ENCODE data around the gene TUSC2. TPM values are rescaled to one million over a fixed set of nuclear protein-coding genes. Genes with fewer than 3 reads are reported as not detected.
"Not testable (repeated sequence)": the region's sequence is repeated elsewhere in the genome, so short reads cannot be mapped to it uniquely, and the experiment has no call there.

TUSC2 gene
- total and polyA plus RNA-seq, 9 donors: 12.8 to 19.2 (median 17.0) TPM

- H3K9me3 ChIP-seq (replicated peaks; ENCODE audit: control insufficient read depth, low read depth, low read length): no peaks in the 10 kb centered on the region
- DNase-seq: peak; percentile 2
- H3K27ac ChIP-seq (ENCODE audit: low read length): no peak overlapping the region
- H3K4me1 ChIP-seq (ENCODE audit: control insufficient read depth, insufficient read depth, low read length): peaks cover 8% of the 10 kb centered on the region
- peaks cover 41% of the 10 kb centered on the region for H3K36me3 ChIP-seq (ENCODE audit: control insufficient read depth, insufficient read depth, low read length)
- H3K27me3 ChIP-seq (ENCODE audit: control insufficient read depth, insufficient read depth, low read length): no peaks in the 10 kb centered on the region
- 100% methylated on average over 1 of the region's 1 CpG for WGBS (ENCODE audit: insufficient coverage)
- no peak overlapping the region for H3K4me3 ChIP-seq (ENCODE audit: low read length)
Observed at GRCh38 chr3:50287262-50287661, 40.8 kb downstream of the TUSC2 start.

GRCh38 chr3:50286322-50287227 is 41.4 kb downstream of the TUSC2 start:
- WGBS (ENCODE audit: insufficient coverage): 89% methylated on average over 22 of the region's 28 CpGs

GRCh38 chr3:50284121-50284520 is 43.9 kb downstream of the TUSC2 start:
- H3K27me3 ChIP-seq (ENCODE audit: control insufficient read depth, insufficient read depth, low read length); DNase-seq; H3K4me1 ChIP-seq (ENCODE audit: control insufficient read depth, insufficient read depth, low read length); H3K9me3 ChIP-seq (replicated peaks; ENCODE audit: control insufficient read depth, low read depth, low read length); H3K27ac ChIP-seq (ENCODE audit: low read length); H3K4me3 ChIP-seq (ENCODE audit: low read length): not testable (repeated sequence)
- H3K36me3 ChIP-seq (ENCODE audit: control insufficient read depth, insufficient read depth, low read length): peaks cover 26% of the 10 kb centered on the region
- WGBS (ENCODE audit: insufficient coverage): 100% methylated on average over 1 of the region's 6 CpGs

More at GRCh38 chr3:50286322-50287227, 41.4 kb downstream of the TUSC2 start:
- Histone ChIP-seq H3K4me1 (ENCODE audit: control insufficient read depth, insufficient read depth, low read length) (peaks cover 6% of the 10 kb centered on the region), H3K9me3 (replicated peaks; ENCODE audit: control insufficient read depth, low read depth, low read length) (no peaks in the 10 kb centered on the region), H3K27me3 (ENCODE audit: control insufficient read depth, insufficient read depth, low read length) (no peaks in the 10 kb centered on the region), H3K27ac (ENCODE audit: low read length) (no peak overlapping the region), H3K36me3 (ENCODE audit: control insufficient read depth, insufficient read depth, low read length) (peaks cover 41% of the 10 kb centered on the region), H3K4me3 (ENCODE audit: low read length) (no peak overlapping the region)
- DNase-seq: peak; percentile 4

GRCh38 chr3:50279255-50280016 is 48.6 kb downstream of the TUSC2 start:
- 90% methylated on average over 2 of the region's 8 CpGs for WGBS (ENCODE audit: insufficient coverage)
- Histone ChIP-seq H3K4me3 (ENCODE audit: low read length) (peak overlapping the region; percentile 7), H3K9me3 (replicated peaks; ENCODE audit: control insufficient read depth, low read depth, low read length) (no peaks in the 10 kb centered on the region), H3K27ac (ENCODE audit: low read length) (peak overlapping the region; percentile 90), H3K4me1 (ENCODE audit: control insufficient read depth, insufficient read depth, low read length) (peaks cover 15% of the 10 kb centered on the region), H3K27me3 (ENCODE audit: control insufficient read depth, insufficient read depth, low read length) (peaks cover 27% of the 10 kb centered on the region), H3K36me3 (ENCODE audit: control insufficient read depth, insufficient read depth, low read length) (peaks cover 17% of the 10 kb centered on the region)
- no peak for DNase-seq

GRCh38 chr3:50278880-50279224 is 49.2 kb downstream of the TUSC2 start, which contains the start of gene LSMEM2:
Gene LSMEM2 (plus strand): TSS chr3:50279087. CDS start chr3:50279114, 27 bp downstream.
- Histone ChIP-seq H3K27ac (ENCODE audit: low read length) (peak within 1 kb of the TSS; percentile 90), H3K36me3 (ENCODE audit: control insufficient read depth, insufficient read depth, low read length) (peaks cover 19% of the 10 kb centered on the region), H3K9me3 (replicated peaks; ENCODE audit: control insufficient read depth, low read depth, low read length) (no peaks in the 10 kb centered on the region), H3K27me3 (ENCODE audit: control insufficient read depth, insufficient read depth, low read length) (peaks cover 33% of the 10 kb centered on the region), H3K4me1 (ENCODE audit: control insufficient read depth, insufficient read depth, low read length) (peaks cover 15% of the 10 kb centered on the region), H3K4me3 (ENCODE audit: low read length) (peak within 1 kb of the TSS; percentile 7)
- 38% methylated on average over 1 of the region's 2 CpGs for WGBS (ENCODE audit: insufficient coverage)
- peak; percentile 66 for DNase-seq

- DNase-seq: no peak
- H3K27me3 ChIP-seq (ENCODE audit: control insufficient read depth, insufficient read depth, low read length): peaks cover 39% of the 10 kb centered on the region
- peak overlapping the region; percentile 90 for H3K27ac ChIP-seq (ENCODE audit: low read length)
- no peaks in the 10 kb centered on the region for H3K9me3 ChIP-seq (replicated peaks; ENCODE audit: control insufficient read depth, low read depth, low read length)
- 60% methylated on average over 1 of the region's 4 CpGs for WGBS (ENCODE audit: insufficient coverage)
- H3K4me3 ChIP-seq (ENCODE audit: low read length): no peak overlapping the region
- peaks cover 21% of the 10 kb centered on the region for H3K36me3 ChIP-seq (ENCODE audit: control insufficient read depth, insufficient read depth, low read length)
- peaks cover 19% of the 10 kb centered on the region for H3K4me1 ChIP-seq (ENCODE audit: control insufficient read depth, insufficient read depth, low read length)
Observed at GRCh38 chr3:50278123-50278879, 49.7 kb downstream of the TUSC2 start.

- Histone ChIP-seq H3K27me3 (ENCODE audit: control insufficient read depth, insufficient read depth, low read length) (peaks cover 43% of the 10 kb centered on the region), H3K27ac (ENCODE audit: low read length) (no peak overlapping the region), H3K36me3 (ENCODE audit: control insufficient read depth, insufficient read depth, low read length) (peaks cover 24% of the 10 kb centered on the region), H3K4me1 (ENCODE audit: control insufficient read depth, insufficient read depth, low read length) (peaks cover 24% of the 10 kb centered on the region), H3K4me3 (ENCODE audit: low read length) (no peak overlapping the region), H3K9me3 (replicated peaks; ENCODE audit: control insufficient read depth, low read depth, low read length) (no peaks in the 10 kb centered on the region)
- no peak for DNase-seq
- WGBS (ENCODE audit: insufficient coverage): 85% methylated on average over 17 of the region's 17 CpGs
Observed at GRCh38 chr3:50276762-50277101, 51.3 kb downstream of the TUSC2 start.

GRCh38 chr3:50275996-50276761 is 51.8 kb downstream of the TUSC2 start:
- Histone ChIP-seq H3K9me3 (replicated peaks; ENCODE audit: control insufficient read depth, low read depth, low read length) (no peaks in the 10 kb centered on the region), H3K4me1 (ENCODE audit: control insufficient read depth, insufficient read depth, low read length) (peaks cover 30% of the 10 kb centered on the region), H3K4me3 (ENCODE audit: low read length) (no peak overlapping the region), H3K36me3 (ENCODE audit: control insufficient read depth, insufficient read depth, low read length) (peaks cover 29% of the 10 kb centered on the region), H3K27me3 (ENCODE audit: control insufficient read depth, insufficient read depth, low read length) (peaks cover 43% of the 10 kb centered on the region), H3K27ac (ENCODE audit: low read length) (no peak overlapping the region)
- WGBS (ENCODE audit: insufficient coverage): 28% methylated on average over 79 of the region's 79 CpGs
- DNase-seq: no peak

- DNase-seq: no peak
- 27% methylated on average over 64 of the region's 65 CpGs for WGBS (ENCODE audit: insufficient coverage)
- Histone ChIP-seq H3K9me3 (replicated peaks; ENCODE audit: control insufficient read depth, low read depth, low read length) (no peaks in the 10 kb centered on the region), H3K27me3 (ENCODE audit: control insufficient read depth, insufficient read depth, low read length) (peaks cover 43% of the 10 kb centered on the region), H3K36me3 (ENCODE audit: control insufficient read depth, insufficient read depth, low read length) (peaks cover 34% of the 10 kb centered on the region), H3K4me1 (ENCODE audit: control insufficient read depth, insufficient read depth, low read length) (peaks cover 38% of the 10 kb centered on the region), H3K27ac (ENCODE audit: low read length) (no peak overlapping the region), H3K4me3 (ENCODE audit: low read length) (no peak overlapping the region)
Observed at GRCh38 chr3:50275141-50275995, 52.7 kb downstream of the TUSC2 start.
